Mucosa of descending colon (tissue), 3 donors: ENCODE data around the gene PCLAF. TPM values are rescaled to one million over a fixed set of nuclear protein-coding genes. Genes with fewer than 3 reads are reported as not detected.

Source experiments
- ATAC-seq: fragments of 200-7000 bp; cut with Tn5 transposase; one replicate; pipeline ENCODE4 v1.9.1; 2020; ENCODE audit warnings: mild to moderate bottlenecking, moderate library complexity
- DNase-seq, 3 donors: peaks; one replicate each; pipeline ENCODE4 v3.0.0-alpha.2; 2020
- H3K36me3 ChIP-seq: fragments of 200-600 bp; one replicate; pipeline ENCODE4 v1.8.0; 2021; ENCODE audit warnings: low read depth, mild to moderate bottlenecking
- H3K4me1 ChIP-seq: fragments of 200-600 bp; one replicate; pipeline ENCODE4 v1.8.0; 2021; ENCODE audit warnings: low read depth, mild to moderate bottlenecking
- H3K4me3 ChIP-seq: fragments of 200-600 bp; one replicate; pipeline ENCODE4 v1.8.0; 2021; ENCODE audit warnings: mild to moderate bottlenecking
- H3K9me3 ChIP-seq: fragments of 200-600 bp; one replicate; pipeline ENCODE4 v1.8.0; 2021; ENCODE audit warnings: mild to moderate bottlenecking
- intact Hi-C, 2 donors: fragments of 100-400 bp; cut with DNase I in 1 of 2; cut with micrococcal nuclease in 1 of 2; formaldehyde crosslinking; loops; one replicate each; pipeline versions ENCODE4 v1.11.0 to v1.11.1; 2022; cut with DNase I, micrococcal nuclease
- total RNA-seq, 3 donors: library from RNA; stranded (reverse); fragmentation: NEBNext Ultra II Directional in 2 of 3; extraction: Animal tissue kit (Norgen Biotek cat#: 25700) in 2 of 3; gene quantifications; one replicate each; pipeline versions ENCODE4 v1.2.1 to v1.2.4, GENCODE V29; 2021 to 2023
- TF ChIP-seq, protein P1 (sequence below): fragments of 200-600 bp; IDR thresholded peaks from one replicate; pipeline ENCODE4 v1.8.0; 2022; ENCODE audit warnings: antibody characterized with exemption, mild to moderate bottlenecking
- donor health status: DM: no; HTN: no; CAD: no; lungs with moderate emphysema.
- donor health status: DM: no; HTN: no; CAD: no.
- donor health status: DM: no; HTN: yes; CAD: no.

PCLAF gene
- total RNA-seq, 3 donors from 2014 or later = 3.3 to 14.7 (median 4.4) TPM

DNA sequence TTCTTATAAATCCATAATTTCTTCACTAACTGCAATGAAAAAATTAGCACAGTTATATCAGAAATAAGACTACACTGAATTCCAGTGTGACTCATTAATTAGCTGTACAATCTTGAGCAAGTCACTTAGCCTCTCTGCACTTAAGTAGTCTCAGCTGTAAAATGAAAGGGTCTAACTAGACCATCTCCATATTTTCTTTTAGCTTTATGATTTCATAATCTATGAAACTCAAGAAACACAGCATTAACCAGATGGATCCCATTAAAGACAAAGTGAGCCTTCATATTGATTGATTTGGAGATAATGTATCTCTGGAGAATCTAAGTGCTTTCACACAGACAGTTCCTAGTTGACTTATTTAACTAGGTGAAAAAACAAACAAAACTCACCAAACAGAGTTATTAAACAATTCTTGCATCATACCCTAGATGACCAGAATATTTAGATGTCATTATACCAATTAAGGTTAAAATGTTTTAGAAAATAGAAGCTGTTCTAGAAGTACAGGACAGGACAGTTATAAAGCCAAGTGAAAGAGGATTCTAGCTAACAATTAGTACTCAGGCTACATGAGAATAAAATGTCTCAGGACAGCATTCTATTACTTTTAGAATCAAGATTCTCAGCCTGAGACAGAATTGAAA lies 36.5 kb downstream of the PCLAF start:
- no peak overlapping the region for H3K4me3 ChIP-seq
- no peaks in the 10 kb centered on the region for H3K36me3 ChIP-seq
- DNase-seq = no peak
- TF ChIP-seq, protein P1, sequence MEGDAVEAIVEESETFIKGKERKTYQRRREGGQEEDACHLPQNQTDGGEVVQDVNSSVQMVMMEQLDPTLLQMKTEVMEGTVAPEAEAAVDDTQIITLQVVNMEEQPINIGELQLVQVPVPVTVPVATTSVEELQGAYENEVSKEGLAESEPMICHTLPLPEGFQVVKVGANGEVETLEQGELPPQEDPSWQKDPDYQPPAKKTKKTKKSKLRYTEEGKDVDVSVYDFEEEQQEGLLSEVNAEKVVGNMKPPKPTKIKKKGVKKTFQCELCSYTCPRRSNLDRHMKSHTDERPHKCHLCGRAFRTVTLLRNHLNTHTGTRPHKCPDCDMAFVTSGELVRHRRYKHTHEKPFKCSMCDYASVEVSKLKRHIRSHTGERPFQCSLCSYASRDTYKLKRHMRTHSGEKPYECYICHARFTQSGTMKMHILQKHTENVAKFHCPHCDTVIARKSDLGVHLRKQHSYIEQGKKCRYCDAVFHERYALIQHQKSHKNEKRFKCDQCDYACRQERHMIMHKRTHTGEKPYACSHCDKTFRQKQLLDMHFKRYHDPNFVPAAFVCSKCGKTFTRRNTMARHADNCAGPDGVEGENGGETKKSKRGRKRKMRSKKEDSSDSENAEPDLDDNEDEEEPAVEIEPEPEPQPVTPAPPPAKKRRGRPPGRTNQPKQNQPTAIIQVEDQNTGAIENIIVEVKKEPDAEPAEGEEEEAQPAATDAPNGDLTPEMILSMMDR = no peak
- H3K4me1 ChIP-seq = peaks cover 6% of the 10 kb centered on the region
- intact Hi-C loops = no loop called here
- no peak for ATAC-seq
- H3K9me3 ChIP-seq = no peaks in the 10 kb centered on the region

DNA sequence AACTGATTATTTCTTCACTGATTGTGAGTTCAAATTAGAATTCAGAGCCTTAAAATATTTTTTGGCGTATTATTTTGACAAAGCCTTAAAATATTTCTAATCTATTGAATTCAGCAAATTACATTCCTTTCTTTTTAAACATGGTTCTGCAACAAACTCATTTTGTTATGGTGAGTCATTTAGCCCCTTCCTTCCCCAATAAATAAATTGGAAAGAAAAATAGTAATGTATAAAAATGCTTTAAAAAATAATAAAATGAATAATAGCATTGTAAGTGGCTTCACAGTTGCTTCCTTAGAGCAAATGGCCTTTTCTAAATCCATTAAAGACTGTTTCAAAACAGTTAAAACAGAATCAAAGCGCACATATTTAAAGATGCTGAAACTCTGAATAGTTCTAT lies 37.4 kb downstream of the PCLAF start:
- TF ChIP-seq, protein P1 = no peak
- Histone ChIP-seq H3K4me1 (peaks cover 6% of the 10 kb centered on the region), H3K36me3 (no peaks in the 10 kb centered on the region), H3K4me3 (no peak overlapping the region), H3K9me3 (no peaks in the 10 kb centered on the region)
- ATAC-seq (no peak), DNase-seq (no peak)
- intact Hi-C loops = no loop called here

DNA sequence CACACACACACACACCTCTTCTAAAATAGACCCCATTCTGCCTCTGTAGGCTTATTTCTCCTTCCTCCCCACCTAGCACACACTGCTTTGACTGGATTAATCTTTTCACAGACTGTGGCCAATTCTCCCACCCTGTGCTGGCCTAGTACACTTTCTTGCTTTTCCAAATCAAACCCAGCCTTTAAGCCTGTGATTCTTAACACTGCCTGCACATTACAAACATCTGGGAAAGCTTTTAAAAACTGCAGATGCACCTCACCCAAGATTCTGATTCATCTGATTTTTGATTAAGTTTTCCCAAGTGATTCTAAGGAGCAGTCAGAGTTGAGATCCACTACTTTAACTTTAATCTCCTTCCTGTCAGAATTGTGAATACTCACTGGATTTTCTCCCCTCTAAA lies 38.0 kb downstream of the PCLAF start:
- Histone ChIP-seq H3K36me3 (no peaks in the 10 kb centered on the region), H3K4me1 (peaks cover 6% of the 10 kb centered on the region), H3K4me3 (no peak overlapping the region), H3K9me3 (no peaks in the 10 kb centered on the region)
- intact Hi-C loops = no loop called here
- no peak for ATAC-seq
- no peak for DNase-seq
- TF ChIP-seq, protein P1 = no peak

DNA sequence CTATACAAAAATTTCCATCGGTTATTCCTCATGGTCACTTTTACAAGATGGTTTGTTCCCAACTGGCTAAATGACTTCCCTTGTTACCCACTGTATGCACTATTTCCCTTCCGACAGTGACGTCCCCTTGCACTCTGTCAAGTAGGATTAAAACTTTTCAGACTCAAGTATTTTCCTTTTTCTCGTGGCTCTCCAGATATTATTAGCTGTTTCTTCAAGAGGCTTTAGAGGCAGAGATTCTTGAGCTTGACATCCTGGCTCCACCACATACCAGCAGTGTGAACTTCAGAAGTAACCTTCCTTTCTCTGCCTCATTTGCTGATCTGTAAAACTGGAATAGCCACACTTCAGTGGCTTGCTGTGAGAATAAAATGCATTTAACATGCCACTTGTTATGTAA lies 39.3 kb downstream of the PCLAF start:
- H3K4me1 ChIP-seq = peaks cover 6% of the 10 kb centered on the region
- no peak overlapping the region for H3K4me3 ChIP-seq
- DNase-seq (no peak), ATAC-seq (no peak)
- no peaks in the 10 kb centered on the region for H3K9me3 ChIP-seq
- TF ChIP-seq, protein P1 = no peak
- intact Hi-C loops = no loop called here
- H3K36me3 ChIP-seq = no peaks in the 10 kb centered on the region

DNA sequence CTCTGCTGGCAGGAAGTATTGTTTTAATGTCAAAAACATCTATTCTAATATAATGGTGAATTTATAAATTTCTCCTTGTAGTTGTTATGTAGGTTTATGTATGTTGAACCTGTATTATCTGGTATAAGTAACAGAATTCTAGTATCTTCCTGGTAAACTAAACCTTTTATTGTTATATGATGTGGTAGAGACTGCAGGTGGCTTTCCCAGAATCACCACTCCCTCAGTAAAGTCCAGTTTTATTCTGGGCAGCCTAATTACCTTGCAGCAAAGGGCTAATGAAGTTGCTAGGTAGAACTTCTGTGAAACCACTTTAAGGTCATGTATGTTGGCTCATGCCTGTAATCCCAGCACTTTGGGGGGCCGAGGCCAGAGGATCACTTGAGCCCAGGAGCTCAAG lies 40.9 kb downstream of the PCLAF start:
- intact Hi-C loops = no loop called here
- no peaks in the 10 kb centered on the region for H3K36me3 ChIP-seq
- peak in 1 of 3 donors; percentile 14 for DNase-seq
- H3K9me3 ChIP-seq = no peaks in the 10 kb centered on the region
- H3K4me3 ChIP-seq = no peak overlapping the region
- peaks cover 6% of the 10 kb centered on the region for H3K4me1 ChIP-seq
- peak; percentile 95 for ATAC-seq
- TF ChIP-seq, protein P1 = no peak

DNA sequence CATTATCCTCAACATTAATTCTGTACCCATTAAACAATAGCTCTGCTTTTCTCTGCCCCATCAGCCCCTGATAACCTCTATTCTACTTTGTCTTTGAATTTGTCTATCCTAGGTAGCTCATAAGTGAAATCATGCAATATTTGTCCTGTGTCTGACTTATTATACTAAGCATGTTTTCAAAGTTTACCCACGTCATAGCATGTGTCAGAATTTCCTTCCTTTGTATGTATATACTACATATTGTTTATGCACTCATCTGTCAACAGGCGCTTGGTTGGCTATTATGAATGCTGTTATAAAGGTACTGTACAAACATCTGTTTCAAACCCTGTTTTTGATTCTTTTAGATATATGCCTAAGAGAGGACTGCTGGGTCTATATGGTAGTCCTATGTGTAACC lies 43.5 kb downstream of the PCLAF start:
- H3K36me3 ChIP-seq = no peaks in the 10 kb centered on the region
- no peak overlapping the region for H3K4me3 ChIP-seq
- ATAC-seq = no peak
- TF ChIP-seq, protein P1 = no peak
- intact Hi-C loops = no loop called here
- H3K9me3 ChIP-seq = no peaks in the 10 kb centered on the region
- H3K4me1 ChIP-seq = peaks cover 6% of the 10 kb centered on the region
- no peak for DNase-seq
